Activated B cell treated with CpG ODN at 0.5 μM for 24 hours (primary cell): Measurements from ENCODE around the gene INA. TPM values are rescaled to one million over a fixed set of nuclear protein-coding genes. Genes with fewer than 3 reads are reported as not detected.

Experiments
- total RNA-seq: library from RNA; stranded (reverse); gene quantifications from 2 replicates; pipeline ENCODE4 v1.2.3, GENCODE V29; 2022

INA gene
- total RNA-seq, 1 donor from 2014 or later = not detected

Other genes with a start within 250 kb of the INA start
- 53.3 and 60.4 TPM in 2 replicates for gene NT5C2, start 83.9 kb upstream of the INA start, total RNA-seq
- gene RPEL1, start 31.3 kb upstream of the INA start, total RNA-seq = not detected in 2 replicates
- 7.3 and 7.6 TPM in 2 replicates for gene PCGF6, start 74.0 kb downstream of the INA start, total RNA-seq
- 3.6 and 3.8 TPM in 2 replicates for gene TAF5, start 90.8 kb downstream of the INA start, total RNA-seq
- gene ATP5MK, start 119.3 kb downstream of the INA start, total RNA-seq = 208 and 223 TPM in 2 replicates
- gene PDCD11, start 119.5 kb downstream of the INA start, total RNA-seq = 65.4 and 66.0 TPM in 2 replicates
- 17.5 and 21.4 TPM in 2 replicates for gene CALHM2, start 175.2 kb downstream of the INA start, total RNA-seq
- 0.40 and 0.42 TPM in 2 replicates for gene CALHM1, start 181.8 kb downstream of the INA start, total RNA-seq
- not detected in 2 replicates for gene CALHM3, start 202.1 kb downstream of the INA start, total RNA-seq
- gene NEURL1, start 216.6 kb downstream of the INA start, total RNA-seq = 0.61 and 0.93 TPM in 2 replicates